HUES64 (cell line): ENCODE data around the gene ZNF385B. TPM values are rescaled to one million over a fixed set of nuclear protein-coding genes. Genes with fewer than 3 reads are reported as not detected.
"Not testable (repeated sequence)": the region's sequence is repeated elsewhere in the genome, so short reads cannot be mapped to it uniquely, and the experiment has no call there.

Source experiments
- H3K27ac ChIP-seq: 2 replicates; pipeline ENCODE4 v1.7.0; 2013; ENCODE audit warnings: low read depth, low read length, inconsistent platforms
- H3K27me3 ChIP-seq: 2 replicates; pipeline ENCODE4 v1.6.1; 2013; ENCODE audit warnings: mild to moderate bottlenecking, low read length; ENCODE audit not compliant: insufficient read depth
- H3K36me3 ChIP-seq: 2 replicates; pipeline ENCODE4 v1.6.1; 2013; ENCODE audit warnings: mild to moderate bottlenecking, low read length; ENCODE audit not compliant: insufficient read depth
- H3K4me1 ChIP-seq: 2 replicates; pipeline ENCODE4 v1.6.1; 2013; ENCODE audit warnings: mild to moderate bottlenecking, low read length, moderate library complexity; ENCODE audit not compliant: insufficient read depth
- H3K4me3 ChIP-seq: 2 replicates; pipeline ENCODE4 v1.5.1; 2013; ENCODE audit warnings: mild to moderate bottlenecking, low read length, moderate library complexity
- H3K9ac ChIP-seq: 2 replicates; pipeline ENCODE4 v1.6.1; 2013; ENCODE audit warnings: mild to moderate bottlenecking, low read depth, low read length
- H3K9me3 ChIP-seq: 2 replicates; pipeline ENCODE4 v1.6.1; 2013; ENCODE audit warnings: low read depth, low read length; ENCODE audit not compliant: insufficient read depth
- WGBS: fragments of 150-250, 120-280 bp; methylation state at CpG from one replicate; pipeline ENCODE4 v1.1.7; 2013; ENCODE audit warnings: missing lambda C conversion rate; 5-methylcytosine and 5-hydroxymethylcytosine counted together
- polyA plus RNA-seq, 2 experiments: library from polyadenylated mRNA; stranded (reverse); fragments of 50-300 nt; gene quantifications; one replicate each; pipeline ENCODE4 v1.2.3, GENCODE V29; 2013

Gene ZNF385B
- polyA plus RNA-seq (2013, experiment 1 of 2): 0.45 TPM
- 1.1 TPM for polyA plus RNA-seq (2013, experiment 2 of 2)

DNA sequence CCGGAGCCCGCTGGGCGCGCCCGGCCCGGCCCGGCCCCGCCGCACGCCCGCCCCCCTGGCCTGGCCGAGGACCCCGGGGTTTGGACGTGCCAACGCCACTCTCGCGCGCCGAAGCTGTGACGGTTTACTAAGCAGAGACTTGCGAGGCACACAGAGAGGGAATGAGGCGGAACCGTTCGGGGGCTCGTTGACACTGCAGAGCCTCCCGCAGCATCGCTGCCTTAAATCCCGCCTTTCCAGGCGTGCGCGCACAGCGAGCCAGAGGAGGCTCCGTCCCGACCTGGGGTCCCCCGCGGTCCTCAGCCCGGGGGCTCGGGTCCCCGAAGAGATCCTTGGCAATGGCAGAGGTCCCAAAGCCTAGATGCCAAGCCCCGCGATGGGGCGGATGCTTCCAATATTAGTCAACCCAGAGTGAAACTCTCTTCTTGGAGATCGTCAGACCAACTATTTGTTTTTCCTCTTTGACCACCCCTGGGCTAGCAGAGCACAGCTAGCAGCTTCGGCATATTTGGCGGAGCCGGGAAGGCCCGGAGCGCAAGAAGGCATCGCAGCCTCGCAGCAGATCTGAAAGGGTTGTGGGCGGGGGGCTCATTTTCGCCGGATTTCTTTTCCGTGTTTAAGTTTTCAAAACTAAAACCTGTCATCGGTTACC lies at the start of gene ZNF385B:
Gene ZNF385B, minus strand, starts transcription at position 197 of the 652 bp plus-strand sequence.
- Histone ChIP-seq H3K9ac (peak within 1 kb of the TSS; percentile 51), H3K36me3 (no peaks in the 10 kb centered on the region), H3K27me3 (peaks cover 64% of the 10 kb centered on the region), H3K4me3 (peak within 1 kb of the TSS; percentile 70), H3K27ac (no peak within 1 kb of the TSS), H3K4me1 (0 out of 2 replicates have a peak, but pooled peaks cover 9% of the 10 kb centered on the region), H3K9me3 (no peaks in the 10 kb centered on the region)
- WGBS: 1% methylated on average over 55 of the region's 55 CpGs

DNA sequence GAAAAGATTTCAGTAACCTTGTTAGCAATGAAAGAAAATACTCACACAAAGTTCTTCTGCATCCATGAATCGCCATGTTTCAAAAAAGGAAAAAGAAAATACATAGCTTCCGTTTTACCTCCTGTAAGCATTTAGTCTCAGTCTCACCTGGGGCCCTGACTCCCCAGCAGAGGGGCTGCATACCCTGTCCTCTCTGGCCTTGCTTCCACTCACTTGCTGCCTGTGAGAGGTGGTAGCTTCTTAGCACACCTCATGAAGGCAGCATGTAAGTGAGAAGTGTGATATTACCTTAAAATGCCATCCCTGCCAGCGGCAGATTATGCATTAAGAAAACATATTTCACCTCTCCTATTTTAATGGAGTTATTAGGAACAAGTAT lies 49.3 kb upstream of the ZNF385B start:
- Histone ChIP-seq H3K36me3 (no peaks in the 10 kb centered on the region), H3K27me3 (no peaks in the 10 kb centered on the region), H3K27ac (no peak overlapping the region), H3K4me1 (peaks cover 10% of the 10 kb centered on the region), H3K4me3 (no peak overlapping the region), H3K9me3 (no peaks in the 10 kb centered on the region), H3K9ac (no peak overlapping the region)
- WGBS: 44% methylated on average over 2 of the region's 3 CpGs

- peaks cover 10% of the 10 kb centered on the region for H3K4me1 ChIP-seq
- no peak overlapping the region for H3K27ac ChIP-seq
- WGBS: 56% methylated on average over 6 of the region's 6 CpGs
- no peaks in the 10 kb centered on the region for H3K9me3 ChIP-seq
- H3K27me3 ChIP-seq: no peaks in the 10 kb centered on the region
- H3K36me3 ChIP-seq: no peaks in the 10 kb centered on the region
- H3K4me3 ChIP-seq: no peak overlapping the region
- H3K9ac ChIP-seq: no peak overlapping the region
Observed at GRCh38 chr2:179909845-179910734, 48.7 kb upstream of the ZNF385B start.

DNA sequence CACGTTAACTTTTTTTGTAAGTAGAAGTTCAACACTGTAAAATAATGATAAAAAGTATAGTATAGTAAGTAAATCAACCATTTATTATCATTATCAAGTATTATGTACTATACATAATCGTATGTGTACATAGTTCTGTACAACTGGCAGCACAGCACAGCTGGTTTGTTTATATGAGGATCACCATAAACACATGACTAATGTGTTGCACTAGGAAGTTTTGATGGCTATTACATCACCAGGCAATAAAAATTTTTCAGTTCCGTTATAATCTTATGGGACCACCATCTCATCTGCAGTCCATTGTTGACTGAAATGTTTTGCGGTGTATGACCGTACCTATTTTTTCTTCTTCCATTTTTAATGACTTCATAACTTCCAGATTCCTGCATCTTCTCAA lies 39.2 kb upstream of the ZNF385B start:
- no peaks in the 10 kb centered on the region for H3K9me3 ChIP-seq
- 99% methylated on average over 3 of the region's 5 CpGs for WGBS
- H3K9ac ChIP-seq: no peak overlapping the region

GRCh38 chr2:179899666-179900065 lies 38.3 kb upstream of the ZNF385B start:
- H3K27ac ChIP-seq: no peak overlapping the region
- no peak overlapping the region for H3K9ac ChIP-seq
- H3K4me1 ChIP-seq: no peaks in the 10 kb centered on the region
- no peak overlapping the region for H3K4me3 ChIP-seq
- H3K9me3 ChIP-seq: no peaks in the 10 kb centered on the region
- WGBS: no CpG with 5 or more reads among the region's 1 CpG
- H3K36me3 ChIP-seq: no peaks in the 10 kb centered on the region
- no peaks in the 10 kb centered on the region for H3K27me3 ChIP-seq

More for the DNA sequence above, 39.2 kb upstream of the ZNF385B start:
- H3K27me3 ChIP-seq: no peaks in the 10 kb centered on the region
- no peaks in the 10 kb centered on the region for H3K4me1 ChIP-seq
- H3K36me3 ChIP-seq: no peaks in the 10 kb centered on the region
- no peak overlapping the region for H3K27ac ChIP-seq
- H3K4me3 ChIP-seq: no peak overlapping the region

- H3K36me3 ChIP-seq: no peaks in the 10 kb centered on the region
- 56% methylated on average over 3 of the region's 4 CpGs for WGBS
- H3K4me1 ChIP-seq: no peaks in the 10 kb centered on the region
- no peaks in the 10 kb centered on the region for H3K9me3 ChIP-seq
- H3K27me3 ChIP-seq: no peaks in the 10 kb centered on the region
- no peak overlapping the region for H3K4me3 ChIP-seq
- H3K27ac ChIP-seq: no peak overlapping the region
- no peak overlapping the region for H3K9ac ChIP-seq
Observed at GRCh38 chr2:179898873-179899272, 37.5 kb upstream of the ZNF385B start.

DNA sequence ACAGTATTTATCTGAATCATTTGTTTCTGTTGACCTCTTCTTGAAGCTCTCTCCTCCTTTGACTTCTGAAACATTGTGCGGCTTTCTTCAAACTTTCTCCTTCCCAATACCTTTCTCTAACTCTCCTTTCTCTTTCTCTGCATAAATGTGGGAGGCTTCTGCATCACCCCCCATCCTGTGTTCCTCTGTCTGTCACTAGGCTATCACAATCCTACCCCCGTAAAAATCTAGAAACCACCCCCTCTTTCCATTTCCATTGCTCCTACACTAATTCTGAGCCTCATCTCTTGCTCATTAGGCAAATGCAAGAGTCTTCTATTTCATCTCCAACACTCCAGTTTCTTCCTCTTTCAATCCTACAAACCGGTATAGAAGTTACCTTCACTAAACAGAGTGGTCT lies 32.2 kb upstream of the ZNF385B start:
- Histone ChIP-seq H3K4me3 (no peak overlapping the region), H3K36me3 (no peaks in the 10 kb centered on the region)
- WGBS: 90% methylated on average over 3 of the region's 3 CpGs

GRCh38 chr2:179891237-179891636 lies 29.8 kb upstream of the ZNF385B start:
- Histone ChIP-seq H3K9ac (no peak overlapping the region), H3K4me1 (no peaks in the 10 kb centered on the region), H3K9me3 (peaks cover 16% of the 10 kb centered on the region; the same call in 1 of the 2 replicates), H3K4me3 (no peak overlapping the region), H3K36me3 (no peaks in the 10 kb centered on the region), H3K27me3 (no peaks in the 10 kb centered on the region), H3K27ac (no peak overlapping the region)
- 93% methylated on average over 2 of the region's 2 CpGs for WGBS

More for the DNA sequence above, 32.2 kb upstream of the ZNF385B start:
- Histone ChIP-seq H3K4me1 (no peaks in the 10 kb centered on the region), H3K27me3 (no peaks in the 10 kb centered on the region), H3K9me3 (peaks cover 9% of the 10 kb centered on the region; the same call in 1 of the 2 replicates), H3K27ac (no peak overlapping the region), H3K9ac (no peak overlapping the region)

- Histone ChIP-seq H3K9me3 (peaks cover 16% of the 10 kb centered on the region; the same call in 1 of the 2 replicates), H3K36me3 (no peaks in the 10 kb centered on the region), H3K27me3 (no peaks in the 10 kb centered on the region), H3K27ac (no peak overlapping the region), H3K9ac (no peak overlapping the region), H3K4me3 (no peak overlapping the region), H3K4me1 (no peaks in the 10 kb centered on the region)
Observed at GRCh38 chr2:179890666-179891065, 29.3 kb upstream of the ZNF385B start.

- 95% methylated on average over 6 of the region's 6 CpGs for WGBS
Observed at GRCh38 chr2:179888642-179889041, 27.2 kb upstream of the ZNF385B start.

DNA sequence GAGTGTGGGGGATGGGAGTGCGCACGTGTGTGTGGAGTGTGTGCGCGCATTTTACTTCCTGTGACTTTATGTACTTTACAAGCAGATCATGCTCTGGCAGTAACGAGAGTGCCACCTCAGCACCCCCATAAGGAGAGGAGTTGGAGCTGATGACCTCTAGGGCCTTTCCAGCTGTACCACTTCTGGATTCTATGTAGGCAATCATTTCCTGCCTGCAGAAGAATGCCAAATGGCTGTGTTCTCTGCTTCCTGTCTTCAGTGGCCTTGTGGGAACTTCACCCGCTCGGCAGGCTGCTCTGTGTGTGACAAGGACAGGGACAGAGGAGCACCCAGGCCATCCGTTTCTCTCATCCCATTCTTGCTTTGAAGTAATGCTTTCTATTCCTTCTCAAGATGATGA lies 22.8 kb upstream of the ZNF385B start:
- H3K27ac ChIP-seq: no peak overlapping the region
- WGBS: 86% methylated on average over 8 of the region's 8 CpGs
- H3K9me3 ChIP-seq: peaks cover 11% of the 10 kb centered on the region; the same call in 1 of the 2 replicates
- H3K4me1 ChIP-seq: peaks cover 3% of the 10 kb centered on the region; the same call in 1 of the 2 replicates
- H3K27me3 ChIP-seq: no peaks in the 10 kb centered on the region
- H3K9ac ChIP-seq: no peak overlapping the region
- H3K4me3 ChIP-seq: no peak overlapping the region
- H3K36me3 ChIP-seq: no peaks in the 10 kb centered on the region

More at GRCh38 chr2:179888642-179889041, 27.2 kb upstream of the ZNF385B start:
- H3K36me3 ChIP-seq, H3K27ac ChIP-seq, H3K4me1 ChIP-seq, H3K27me3 ChIP-seq, H3K9ac ChIP-seq, H3K4me3 ChIP-seq: not testable (repeated sequence)
- H3K9me3 ChIP-seq: peaks cover 16% of the 10 kb centered on the region; the same call in 1 of the 2 replicates
